MCF 10A (cell line): ENCODE data around the gene ULK3. TPM values are rescaled to one million over a fixed set of nuclear protein-coding genes. Genes with fewer than 3 reads are reported as not detected.

Experiments used
- BruUV-seq: library from RNA; stranded (reverse); fragments of 400-500 nt; replicated peaks from 2 replicates; lab custom pipeline; 2021; lab: Mats Ljungman, UMichigan
- CTCF ChIA-PET: fragments of 300-600 bp; sonication (Branson Sonifier 250); formaldehyde crosslinking; extraction: SDS; loops from one replicate; lab custom pipeline; 2021; ENCODE audit warnings: antibody characterized with exemption, inconsistent platforms; lab: Yijun Ruan, JAX
- POLR2A ChIA-PET: fragments of 300-600, 350-650 bp; sonication (Branson Sonifier 250); formaldehyde crosslinking; extraction: SDS; loops from one replicate; lab custom pipeline; 2020; ENCODE audit warnings: antibody characterized with exemption, inconsistent platforms; lab: Yijun Ruan, JAX
- DNase-seq: peaks from one replicate; pipeline ENCODE4 v3.0.0-alpha.2; 2018; ENCODE audit not compliant: unreplicated experiment
- H3K27ac Mint-ChIP-seq: one replicate; pipeline ENCODE4 v1.8.0; 2022; ENCODE audit warnings: mild to moderate bottlenecking, low read depth, mixed read lengths; ENCODE audit not compliant: unreplicated experiment
- H3K27me3 Mint-ChIP-seq: one replicate; pipeline ENCODE4 v1.8.0; 2022; ENCODE audit warnings: mixed read lengths; ENCODE audit not compliant: insufficient read depth, unreplicated experiment
- H3K36me3 Mint-ChIP-seq: one replicate; pipeline ENCODE4 v1.8.0; 2022; ENCODE audit warnings: mild to moderate bottlenecking, moderate library complexity, mixed read lengths; ENCODE audit not compliant: insufficient read depth, unreplicated experiment
- H3K4me1 Mint-ChIP-seq: one replicate; pipeline ENCODE4 v1.8.0; 2022; ENCODE audit warnings: mixed read lengths; ENCODE audit not compliant: insufficient read depth, unreplicated experiment
- H3K4me3 Mint-ChIP-seq: one replicate; pipeline ENCODE4 v1.8.0; 2022; ENCODE audit warnings: mild to moderate bottlenecking, moderate library complexity, mixed read lengths; ENCODE audit not compliant: unreplicated experiment
- H3K9me3 Mint-ChIP-seq: one replicate; pipeline ENCODE4 v1.8.0; 2022; ENCODE audit warnings: mixed read lengths; ENCODE audit not compliant: unreplicated experiment
- CTCF ChIP-seq: fragments of 200-600 bp; IDR thresholded peaks from one replicate; pipeline ENCODE4 v1.8.0; 2022; ENCODE audit warnings: antibody characterized with exemption, mild to moderate bottlenecking; ENCODE audit not compliant: unreplicated experiment
- intact Hi-C: fragments of 100-400 bp; cut with micrococcal nuclease; formaldehyde crosslinking; loops from 2 replicates; pipeline ENCODE4 v1.14.1; 2022
- total RNA-seq: library from RNA; stranded (reverse); gene quantifications from 2 replicates; pipeline ENCODE4 v1.2.3, GENCODE V29; 2022

Gene ULK3
- total RNA-seq, 1 experiment from 2014 or later = 27.6 TPM

GRCh38 chr15:74790080-74790916 lies 52.7 kb downstream of the ULK3 start:
- POLR2A ChIA-PET = interaction anchor here (0.9 kb wide), 2 partner anchors 9 to 116 kb away, joined by 3 to 4 read pairs; partner anchors contain the start of gene FAM219B
- H3K36me3 Mint-ChIP-seq = no peaks in the 10 kb centered on the region
- no peak overlapping the region for H3K4me3 Mint-ChIP-seq
- no peaks in the 10 kb centered on the region for H3K27me3 Mint-ChIP-seq
- intact Hi-C loops = no loop called here
- DNase-seq = peak; percentile 58
- no TSS peak for BruUV-seq
- H3K27ac Mint-ChIP-seq = peak overlapping the region; percentile 28
- H3K4me1 Mint-ChIP-seq = peaks cover 44% of the 10 kb centered on the region
- no peaks in the 10 kb centered on the region for H3K9me3 Mint-ChIP-seq
- CTCF ChIA-PET = interaction anchor here (0.6 to 6.4 kb wide), 7 partner anchors 9 to 484 kb away, joined by 3 to 57 read pairs (median 3); no protein-coding TSS in a partner anchor
- TF ChIP-seq CTCF = no peak

GRCh38 chr15:74789741-74790079 lies 53.2 kb downstream of the ULK3 start:
- H3K27me3 Mint-ChIP-seq = no peaks in the 10 kb centered on the region
- no peaks in the 10 kb centered on the region for H3K9me3 Mint-ChIP-seq
- DNase-seq = no peak
- intact Hi-C loops = loop anchor here (10.0 kb wide), 1 partner anchor 415 kb away; the partner anchor contains the start of gene C15orf39
- CTCF ChIA-PET = interaction anchor here (0.6 to 6.4 kb wide), 7 partner anchors 10 to 485 kb away, joined by 3 to 57 read pairs (median 3); no protein-coding TSS in a partner anchor
- no peak overlapping the region for H3K4me3 Mint-ChIP-seq
- POLR2A ChIA-PET = interaction anchor here (0.6 to 0.9 kb wide), 2 partner anchors 11 to 117 kb away, joined by 3 to 4 read pairs; partner anchors contain the start of gene FAM219B
- BruUV-seq = no TSS peak
- no peaks in the 10 kb centered on the region for H3K36me3 Mint-ChIP-seq
- no peak for TF ChIP-seq CTCF
- H3K4me1 Mint-ChIP-seq = peaks cover 47% of the 10 kb centered on the region
- H3K27ac Mint-ChIP-seq = no peak overlapping the region

- CTCF ChIA-PET = interaction anchor here (0.6 to 6.4 kb wide), 6 partner anchors 10 to 326 kb away, joined by 3 to 57 read pairs (median 3); no protein-coding TSS in a partner anchor
- no peak for TF ChIP-seq CTCF
- POLR2A ChIA-PET = interaction anchor here (0.6 to 0.9 kb wide), 2 partner anchors 10 to 117 kb away, joined by 3 to 4 read pairs; partner anchors contain the start of gene FAM219B
- H3K4me1 Mint-ChIP-seq = peaks cover 44% of the 10 kb centered on the region
- H3K27ac Mint-ChIP-seq = no peak overlapping the region
- H3K4me3 Mint-ChIP-seq = no peak overlapping the region
- H3K27me3 Mint-ChIP-seq = no peaks in the 10 kb centered on the region
- intact Hi-C loops = loop anchor here (10.0 kb wide), 1 partner anchor 416 kb away; the partner anchor contains the start of gene C15orf39
- BruUV-seq = no TSS peak
- H3K9me3 Mint-ChIP-seq = no peaks in the 10 kb centered on the region
- H3K36me3 Mint-ChIP-seq = no peaks in the 10 kb centered on the region
- DNase-seq = peak; percentile 46
Observed at GRCh38 chr15:74789171-74789631, 53.8 kb downstream of the ULK3 start.

- CTCF ChIA-PET = interaction anchor here (0.6 to 6.4 kb wide), 6 partner anchors 8 to 87 kb away, joined by 3 to 57 read pairs (median 6); no protein-coding TSS in a partner anchor
- intact Hi-C loops = loop anchor here (10.0 kb wide), 1 partner anchor 416 kb away; the partner anchor contains the start of gene C15orf39
- Mint-ChIP-seq H3K9me3 (no peaks in the 10 kb centered on the region), H3K4me1 (peaks cover 48% of the 10 kb centered on the region), H3K27me3 (no peaks in the 10 kb centered on the region), H3K36me3 (no peaks in the 10 kb centered on the region), H3K4me3 (no peak overlapping the region), H3K27ac (no peak overlapping the region)
- no peak for DNase-seq
- TF ChIP-seq CTCF = no peak
- no TSS peak for BruUV-seq
- POLR2A ChIA-PET = interaction anchor here (1.4 kb wide), 1 partner anchor 11 kb away, joined by 7 read pairs; no protein-coding TSS in a partner anchor
Observed at GRCh38 chr15:74788683-74789151, 54.2 kb downstream of the ULK3 start.
